HG03025 (cell line): Measurements from ENCODE around the gene CRYBG1.
"Not testable (repeated sequence)": the region's sequence is repeated elsewhere in the genome, so short reads cannot be mapped to it uniquely, and the experiment has no call there.

Experiments
- ATAC-seq: cut with Tn5 transposase; IDR thresholded peaks from one replicate; pipeline ENCODE4 v1.9.1; 2021; ENCODE audit warnings: mild to moderate bottlenecking, moderate library complexity; ENCODE audit not compliant: unreplicated experiment, low FRiP score

Gene CRYBG1

GRCh38 chr6:106373502-106374239 lies 13.2 kb downstream of the CRYBG1 start:
- ATAC-seq, result no peak

- no peak for ATAC-seq
These were observed 16.6 kb downstream of the CRYBG1 start for GRCh38 chr6:106377061-106377540.

GRCh38 chr6:106379951-106380350 lies 19.4 kb downstream of the CRYBG1 start:
- no peak for ATAC-seq

GRCh38 chr6:106380407-106380806 lies 19.9 kb downstream of the CRYBG1 start:
- no peak for ATAC-seq

GRCh38 chr6:106381223-106381622 lies 20.7 kb downstream of the CRYBG1 start:
- ATAC-seq, result no peak

- ATAC-seq, result no peak
These were observed 21.4 kb downstream of the CRYBG1 start for GRCh38 chr6:106381881-106382280.

- no peak for ATAC-seq
These were observed 23.1 kb downstream of the CRYBG1 start for GRCh38 chr6:106383573-106383972.

- no peak for ATAC-seq
These were observed 25.0 kb downstream of the CRYBG1 start for GRCh38 chr6:106385530-106385929.

GRCh38 chr6:106387875-106388274 lies 27.4 kb downstream of the CRYBG1 start:
- ATAC-seq, result no peak

GRCh38 chr6:106390088-106390487 lies 29.6 kb downstream of the CRYBG1 start:
- no peak for ATAC-seq

- no peak for ATAC-seq
These were observed 36.1 kb downstream of the CRYBG1 start for GRCh38 chr6:106396426-106397220.

- no peak for ATAC-seq
These were observed 36.9 kb downstream of the CRYBG1 start for GRCh38 chr6:106397431-106397830.

- no peak for ATAC-seq
These were observed 38.1 kb downstream of the CRYBG1 start for GRCh38 chr6:106398621-106399020.

- not testable (repeated sequence) for ATAC-seq
These were observed 44.5 kb downstream of the CRYBG1 start for GRCh38 chr6:106405044-106405443.

GRCh38 chr6:106411056-106411455 lies 50.5 kb downstream of the CRYBG1 start:
- ATAC-seq, result no peak

- ATAC-seq, result no peak
These were observed 51.2 kb downstream of the CRYBG1 start for GRCh38 chr6:106411643-106412200.

GRCh38 chr6:106413016-106413415 lies 52.5 kb downstream of the CRYBG1 start:
- no peak for ATAC-seq

- ATAC-seq, result no peak
These were observed 53.2 kb downstream of the CRYBG1 start for GRCh38 chr6:106413722-106414121.

GRCh38 chr6:106415921-106416320 lies 55.4 kb downstream of the CRYBG1 start:
- no peak for ATAC-seq

GRCh38 chr6:106417572-106418147 lies 57.1 kb downstream of the CRYBG1 start:
- ATAC-seq, result no peak
